SK-N-SH (cell line): ENCODE data around the gene PRPS1. TPM values are rescaled to one million over a fixed set of nuclear protein-coding genes. Genes with fewer than 3 reads are reported as not detected.

ENCODE experiments used
- CTCF ChIA-PET: fragments of 300-600, 350-600 bp; formaldehyde crosslinking; extraction: SDS; loops from one replicate; lab custom pipeline; 2021; lab: Yijun Ruan, JAX
- POLR2A ChIA-PET: fragments of 350-600 bp; sonication (Branson Sonifier 250); formaldehyde crosslinking; extraction: SDS; loops from one replicate; lab custom pipeline; 2020; ENCODE audit warnings: antibody characterized with exemption, inconsistent platforms; lab: Yijun Ruan, JAX
- DNase-seq: peaks from one replicate; pipeline ENCODE4 v3.0.0; 2012
- H2AFZ ChIP-seq: fragments of 200-600 bp; sonication (generic); 2 replicates; pipeline ENCODE4 v1.8.1; 2016; ENCODE audit warnings: antibody characterized with exemption, mild to moderate bottlenecking, low read depth
- H3F3A ChIP-seq: fragments of 200-600 bp; sonication (generic); replicated peaks from 2 replicates; pipeline ENCODE3; 2016; ENCODE audit warnings: antibody characterized with exemption, mild to moderate bottlenecking; ENCODE audit not compliant: insufficient read depth
- H3K27ac ChIP-seq, 2 experiments: fragments of 200-500 bp in 1 of 2; fragments of 200-600 bp in 1 of 2; sonication (Bioruptor generic) in 1 of 2; sonication (generic), shearing (Covaris generic) in 1 of 2; 2 replicates each; pipeline versions ENCODE4 v1.5.1 to v1.6.1; 2014 to 2016; ENCODE audit warnings: low read depth in 2 of 2, inconsistent platforms in 1 of 2, low read length in 1 of 2, mild to moderate bottlenecking in 1 of 2, mixed read lengths in 1 of 2
- H3K27me3 ChIP-seq: fragments of 200-600 bp; sonication (generic), shearing (Covaris generic); 2 replicates; pipeline ENCODE4 v1.6.1; 2016; ENCODE audit warnings: mixed run types; ENCODE audit not compliant: insufficient read depth
- H3K36me3 ChIP-seq, 2 experiments: fragments of 200-500 bp in 1 of 2; fragments of 200-600 bp in 1 of 2; sonication (Bioruptor generic) in 1 of 2; sonication (generic) in 1 of 2; replicated peaks in 1 of 2; 2 replicates each; pipeline versions ENCODE3 to v1.5.1; 2014 to 2016; ENCODE audit warnings: low read length in 1 of 2, mild to moderate bottlenecking in 1 of 2; ENCODE audit not compliant: insufficient read depth in 2 of 2, control insufficient read depth in 1 of 2
- H3K4me1 ChIP-seq, 2 experiments: fragments of 200-500 bp in 1 of 2; fragments of 200-600 bp in 1 of 2; sonication (Bioruptor generic) in 1 of 2; sonication (generic), shearing (Covaris generic) in 1 of 2; 2 replicates each; pipeline versions ENCODE4 v1.5.1 to v1.6.1; 2014 to 2016; ENCODE audit warnings: low read depth in 1 of 2, low read length in 1 of 2, mixed run types in 1 of 2; ENCODE audit not compliant: insufficient read depth in 2 of 2, control insufficient read depth in 1 of 2
- H3K4me2 ChIP-seq: fragments of 200-600 bp; sonication (generic), shearing (Covaris generic); 2 replicates; pipeline ENCODE4 v1.6.1; 2017; ENCODE audit warnings: mixed run types
- H3K4me3 ChIP-seq, 2 experiments: fragments of 200-500 bp in 1 of 2; fragments of 200-600 bp in 1 of 2; sonication (Bioruptor generic) in 1 of 2; sonication (generic), shearing (Covaris generic) in 1 of 2; 2 replicates each; pipeline versions ENCODE4 v1.5.1 to v1.8.1; 2014 to 2016; ENCODE audit warnings: low read depth in 2 of 2, inconsistent platforms in 1 of 2, low read length in 1 of 2, mild to moderate bottlenecking in 1 of 2, mixed read lengths in 1 of 2, moderate library complexity in 1 of 2
- H3K79me2 ChIP-seq: fragments of 200-600 bp; sonication (generic); 2 replicates; pipeline ENCODE4 v1.8.1; 2017; ENCODE audit warnings: mild to moderate bottlenecking; ENCODE audit not compliant: insufficient read depth
- H3K9ac ChIP-seq: fragments of 200-600 bp; sonication (generic); 2 replicates; pipeline ENCODE4 v1.6.1; 2017; ENCODE audit warnings: mixed run types
- H3K9me2 ChIP-seq: fragments of 200-600 bp; sonication (generic); 2 replicates; pipeline ENCODE4 v1.6.1; 2017; ENCODE audit warnings: mixed run types
- H3K9me3 ChIP-seq: fragments of 200-600 bp; sonication (generic); 2 replicates; pipeline ENCODE4 v1.6.1; 2017; ENCODE audit warnings: mixed run types, mild to moderate bottlenecking, moderate library complexity
- H4K20me1 ChIP-seq: fragments of 200-600 bp; sonication (generic); 2 replicates; pipeline ENCODE4 v1.6.1; 2017; ENCODE audit warnings: mild to moderate bottlenecking, mixed run types; ENCODE audit not compliant: insufficient read depth
- CHD2 ChIP-seq: fragments of 150-350 bp; IDR thresholded peaks from 2 replicates; pipeline ENCODE4 v1.6.1; 2018; ENCODE audit warnings: low read length; ENCODE audit not compliant: partially characterized antibody
- ELF1 ChIP-seq: IDR thresholded peaks from 2 replicates; pipeline ENCODE4 v1.4.0; 2012
- EP300 ChIP-seq, 2 experiments: IDR thresholded peaks; 2 replicates each; pipeline versions ENCODE4 v1.4.0 to v1.6.1; 2012; ENCODE audit warnings: borderline replicate concordance in 1 of 2, low read depth in 1 of 2, low read length in 1 of 2
- EZH2phosphoT487 ChIP-seq: fragments of 200-600 bp; sonication (generic); IDR thresholded peaks from 2 replicates; pipeline ENCODE4 v1.6.1; 2017; ENCODE audit warnings: low read depth, mixed run types, mild to moderate bottlenecking, antibody characterized with exemption, moderate library complexity, borderline replicate concordance
- FOSL2 ChIP-seq: IDR thresholded peaks from 2 replicates; pipeline ENCODE4 v1.4.0; 2012; ENCODE audit warnings: low read depth, mild to moderate bottlenecking, moderate library complexity, borderline replicate concordance
- FOXJ3 ChIP-seq: sonication (generic); formaldehyde crosslinking; IDR thresholded peaks from 2 replicates; pipeline ENCODE4 v1.5.1; 2020; ENCODE audit warnings: mild to moderate bottlenecking, missing genetic modification reagents
- FOXM1 ChIP-seq: IDR thresholded peaks from 2 replicates; pipeline ENCODE4 v1.4.0; 2012; ENCODE audit warnings: low read depth, mild to moderate bottlenecking
- GABPA ChIP-seq: IDR thresholded peaks from 2 replicates; pipeline ENCODE4 v1.4.0; 2012; ENCODE audit warnings: low read depth, mild to moderate bottlenecking
- GATA2 ChIP-seq: sonication (generic); formaldehyde crosslinking; IDR thresholded peaks from 2 replicates; pipeline ENCODE4 v1.5.0; 2020; ENCODE audit warnings: mild to moderate bottlenecking, missing genetic modification reagents
- MXI1 ChIP-seq: IDR thresholded peaks from 2 replicates; pipeline ENCODE4 v1.6.1; 2012; ENCODE audit warnings: mild to moderate bottlenecking, low read depth, low read length, improper control_type of control experiment
- PBX3 ChIP-seq: IDR thresholded peaks from 2 replicates; pipeline ENCODE4; 2012
- RFX5 ChIP-seq: IDR thresholded peaks from 2 replicates; pipeline ENCODE4 v1.6.1; 2012; ENCODE audit warnings: mild to moderate bottlenecking, improper control_type of control experiment, low read length
- SIN3A ChIP-seq: IDR thresholded peaks from 2 replicates; pipeline ENCODE4 v1.6.1; 2012; ENCODE audit warnings: low read depth, mild to moderate bottlenecking, low read length, moderate library complexity, borderline replicate concordance
- SMC3 ChIP-seq: IDR thresholded peaks from 2 replicates; pipeline ENCODE4 v1.6.1; 2012; ENCODE audit warnings: low read depth, low read length, improper control_type of control experiment
- TAF1 ChIP-seq: IDR thresholded peaks from 2 replicates; pipeline ENCODE4 v1.6.1; 2012; ENCODE audit warnings: low read depth, mild to moderate bottlenecking, low read length, moderate library complexity, borderline replicate concordance
- TEAD4 ChIP-seq: IDR thresholded peaks from 2 replicates; pipeline ENCODE4 v1.4.0; 2012; ENCODE audit warnings: mild to moderate bottlenecking, borderline replicate concordance; ENCODE audit not compliant: insufficient read depth
- YY1 ChIP-seq: IDR thresholded peaks from 2 replicates; pipeline ENCODE4 v1.4.0; 2012; ENCODE audit warnings: low read depth, mild to moderate bottlenecking
- WGBS: methylation state at CpG from one replicate; pipeline ENCODE4 v1.1.6; 2017; ENCODE audit warnings: low lambda C conversion rate; 5-methylcytosine and 5-hydroxymethylcytosine counted together
- polyA plus RNA-seq, 3 experiments: library from polyadenylated mRNA; depleted of rRNA; stranded (reverse); fragments of >200 nt; gene quantifications; 2 replicates each; pipeline ENCODE4 v1.2.3, GENCODE V29; 2012
- TF ChIP-seq, protein P1 (sequence below): IDR thresholded peaks from 2 replicates; pipeline ENCODE4 v1.4.0; 2012; ENCODE audit warnings: low read depth, borderline replicate concordance
- TF ChIP-seq, protein P2 (sequence below): fragments of 150-350 bp; IDR thresholded peaks from 2 replicates; pipeline ENCODE4 v1.6.1; 2017; ENCODE audit warnings: antibody characterized with exemption, low read length, low read depth, borderline replicate concordance

PRPS1 gene
- polyA plus RNA-seq, 1 of the 3 experiments (the other 2 are of a cell fraction): 42.3 TPM

- TF ChIP-seq RFX5: no peak
- no peak for TF ChIP-seq MXI1
- TF ChIP-seq, protein P1, sequence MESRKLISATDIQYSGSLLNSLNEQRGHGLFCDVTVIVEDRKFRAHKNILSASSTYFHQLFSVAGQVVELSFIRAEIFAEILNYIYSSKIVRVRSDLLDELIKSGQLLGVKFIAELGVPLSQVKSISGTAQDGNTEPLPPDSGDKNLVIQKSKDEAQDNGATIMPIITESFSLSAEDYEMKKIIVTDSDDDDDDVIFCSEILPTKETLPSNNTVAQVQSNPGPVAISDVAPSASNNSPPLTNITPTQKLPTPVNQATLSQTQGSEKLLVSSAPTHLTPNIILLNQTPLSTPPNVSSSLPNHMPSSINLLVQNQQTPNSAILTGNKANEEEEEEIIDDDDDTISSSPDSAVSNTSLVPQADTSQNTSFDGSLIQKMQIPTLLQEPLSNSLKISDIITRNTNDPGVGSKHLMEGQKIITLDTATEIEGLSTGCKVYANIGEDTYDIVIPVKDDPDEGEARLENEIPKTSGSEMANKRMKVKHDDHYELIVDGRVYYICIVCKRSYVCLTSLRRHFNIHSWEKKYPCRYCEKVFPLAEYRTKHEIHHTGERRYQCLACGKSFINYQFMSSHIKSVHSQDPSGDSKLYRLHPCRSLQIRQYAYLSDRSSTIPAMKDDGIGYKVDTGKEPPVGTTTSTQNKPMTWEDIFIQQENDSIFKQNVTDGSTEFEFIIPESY: no peak
- no peak for TF ChIP-seq EZH2phosphoT487
- TF ChIP-seq GATA2 (CRISPR knock-in tag): no peak
- TF ChIP-seq GABPA: no peak
- no peak for TF ChIP-seq FOXM1
- no peak for TF ChIP-seq PBX3
- TF ChIP-seq CHD2: no peak
- TF ChIP-seq TEAD4: no peak
- no peak for TF ChIP-seq FOSL2
- no peak for TF ChIP-seq EP300 (IDR thresholded peaks at IDR 0.05; ENCODE audit: borderline replicate concordance in 1 of 2, low read depth in 1 of 2, low read length in 1 of 2)
- no peak for TF ChIP-seq YY1
- no peak for TF ChIP-seq ELF1
- TF ChIP-seq TAF1: no peak
- TF ChIP-seq SMC3: no peak
- TF ChIP-seq FOXJ3 (CRISPR knock-in tag): no peak
- TF ChIP-seq, protein P2, sequence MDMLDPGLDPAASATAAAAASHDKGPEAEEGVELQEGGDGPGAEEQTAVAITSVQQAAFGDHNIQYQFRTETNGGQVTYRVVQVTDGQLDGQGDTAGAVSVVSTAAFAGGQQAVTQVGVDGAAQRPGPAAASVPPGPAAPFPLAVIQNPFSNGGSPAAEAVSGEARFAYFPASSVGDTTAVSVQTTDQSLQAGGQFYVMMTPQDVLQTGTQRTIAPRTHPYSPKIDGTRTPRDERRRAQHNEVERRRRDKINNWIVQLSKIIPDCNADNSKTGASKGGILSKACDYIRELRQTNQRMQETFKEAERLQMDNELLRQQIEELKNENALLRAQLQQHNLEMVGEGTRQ: no peak
- no peak for TF ChIP-seq SIN3A
- no peak overlapping the region for H3K4me3 ChIP-seq
- H3K4me1 ChIP-seq: no peaks in the 10 kb centered on the region
- DNase-seq: no peak
- no peaks in the 10 kb centered on the region for H3K36me3 ChIP-seq
- H3K9ac ChIP-seq: no peak overlapping the region
- no peaks in the 10 kb centered on the region for H3K79me2 ChIP-seq
- POLR2A ChIA-PET: no interaction called here
- no peaks in the 10 kb centered on the region for H3F3A ChIP-seq
- CTCF ChIA-PET: interaction anchor here (1.4 to 4.1 kb wide), 3 partner anchors 19 to 97 kb away, joined by 6 to 22 read pairs (median 7); partner anchors contain the start of genes NCBP2L and TSC22D3
- 35% methylated on average over 5 of the region's 8 CpGs for WGBS
- H3K9me3 ChIP-seq: no peaks in the 10 kb centered on the region
- peaks cover 51% of the 10 kb centered on the region for H3K27me3 ChIP-seq
- H4K20me1 ChIP-seq: no peaks in the 10 kb centered on the region
- H3K4me2 ChIP-seq: no peak overlapping the region
- H3K27ac ChIP-seq: no peak overlapping the region
- no peak overlapping the region for H2AFZ ChIP-seq
- no peaks in the 10 kb centered on the region for H3K9me2 ChIP-seq
Measured at GRCh38 chrX:107678957-107679740, 50.8 kb downstream of the PRPS1 start.
